ENCODE data around the gene DIPK1A.

The DIPK1A gene

DNA sequence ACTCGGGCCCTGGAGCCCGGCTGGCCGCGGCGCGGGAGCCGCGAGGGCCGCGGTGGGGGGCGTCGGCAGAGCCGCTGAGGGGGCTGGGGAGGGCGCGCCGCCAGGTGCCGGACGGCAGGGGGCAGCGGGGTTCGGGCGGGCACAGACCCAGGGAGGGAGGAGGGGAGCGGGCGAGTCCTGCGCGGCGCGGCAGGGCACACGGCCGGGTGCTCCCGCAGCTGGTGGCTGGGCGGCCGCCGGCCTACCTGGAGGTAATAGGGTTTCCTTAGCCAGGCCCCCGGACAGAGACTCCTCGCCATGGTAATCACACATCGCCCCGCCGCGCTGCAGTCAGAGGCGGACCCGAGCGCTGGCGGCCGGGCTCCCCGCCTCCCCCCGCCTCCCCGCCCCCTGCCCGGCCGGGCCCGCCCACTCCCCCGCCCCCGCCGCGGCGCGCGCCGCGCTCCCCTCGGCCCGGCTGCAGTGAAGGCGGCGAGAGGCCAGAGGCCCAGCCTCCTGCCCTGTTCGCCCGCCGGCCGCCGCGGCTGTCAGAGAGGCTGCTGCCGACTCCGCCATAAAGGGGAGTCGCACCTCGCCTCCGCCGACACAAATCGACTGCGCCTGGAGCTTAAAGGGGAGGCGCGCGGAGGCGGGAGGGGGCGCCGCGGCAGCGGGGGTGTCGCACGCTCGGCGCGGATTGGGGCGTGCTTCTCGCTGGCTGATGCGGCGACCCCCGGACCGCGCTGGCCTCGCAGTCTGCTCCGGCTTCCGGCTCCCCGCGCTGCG lies at the start of gene DIPK1A:
Gene DIPK1A, minus strand, starts transcription at position 332 of the 765 bp plus-strand sequence. Its CDS starts 33 bp downstream, at position 299.
- DNase-seq, result peak; percentile 41

DNA sequence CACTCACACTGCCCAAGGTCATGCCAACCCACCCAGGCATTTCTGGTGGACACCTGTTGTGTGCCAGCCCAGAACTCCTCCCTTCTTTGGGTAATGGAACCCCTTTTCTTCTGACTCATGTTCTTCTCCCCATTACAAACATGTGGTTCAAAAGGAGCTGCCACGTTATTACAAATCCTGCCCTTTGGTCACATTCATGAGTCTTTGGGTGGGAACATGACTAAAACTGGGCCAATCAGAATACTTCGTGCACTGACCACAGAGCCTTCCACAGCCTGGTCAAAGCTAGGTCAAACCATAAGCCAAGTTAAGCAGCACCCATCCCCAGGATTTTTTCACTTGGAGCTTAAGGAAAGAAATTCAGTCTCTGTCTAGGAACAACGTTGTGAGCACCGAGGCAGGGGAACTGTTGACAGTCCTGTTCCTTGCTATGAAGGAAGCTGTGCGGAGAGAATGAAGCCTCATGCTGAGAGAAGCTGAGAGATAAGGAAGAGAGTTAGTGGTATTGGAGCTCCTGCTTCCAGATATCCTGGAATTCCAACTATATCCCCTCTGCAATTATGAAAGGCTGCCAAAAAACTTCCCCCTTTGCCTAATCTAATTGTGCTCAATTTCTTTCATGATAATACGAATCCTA lies 46.8 kb upstream of the DIPK1A start:
- DNase-seq, result no peak

DNA sequence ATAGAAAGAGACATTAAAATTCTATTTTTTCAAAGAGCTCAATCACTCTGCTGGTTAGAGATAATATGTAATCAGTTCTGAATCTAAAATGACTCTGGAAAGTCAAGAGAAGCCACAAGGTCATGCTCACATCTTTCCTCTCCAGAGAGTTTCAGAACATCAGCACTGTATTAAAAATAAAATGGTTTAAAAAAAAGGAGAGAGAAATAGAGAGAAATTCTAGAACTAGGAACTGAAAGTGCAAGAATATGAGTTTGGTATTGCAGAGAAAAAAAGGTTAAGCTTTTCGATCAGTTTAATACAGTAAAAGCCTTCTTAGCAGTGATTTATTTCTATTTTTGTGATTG lies 44.0 kb upstream of the DIPK1A start:
- DNase-seq, result no peak

DNA sequence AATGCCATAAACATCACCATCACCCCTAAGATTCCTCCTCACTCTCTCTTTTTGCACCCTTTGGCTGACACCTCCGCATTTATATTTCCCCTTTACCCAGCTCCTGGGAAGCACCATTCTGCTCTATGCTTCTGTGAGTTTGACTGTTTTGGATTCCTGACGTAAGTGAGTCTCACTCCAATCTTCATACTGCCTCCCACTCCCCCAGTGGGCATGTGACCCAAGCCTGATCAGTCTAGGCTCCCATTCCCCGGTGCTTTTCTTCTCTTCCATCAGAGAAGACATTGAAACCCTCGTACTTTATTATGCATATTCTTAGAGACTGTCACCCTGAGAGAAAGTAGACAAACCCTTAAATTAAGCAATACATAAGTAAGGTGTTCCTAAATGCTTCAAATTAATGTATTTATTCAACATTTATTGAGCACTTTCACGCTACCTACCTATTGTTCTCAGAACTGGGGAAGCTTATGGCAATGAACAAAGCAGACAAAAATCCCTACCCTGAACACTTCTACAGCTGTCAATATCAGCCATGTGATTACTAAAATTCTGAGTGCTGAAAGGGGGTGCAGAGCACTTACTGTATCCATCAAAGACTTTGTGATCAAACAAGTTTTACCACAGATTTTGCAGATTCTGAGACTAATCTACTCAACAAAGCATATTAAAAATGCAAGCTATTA lies 43.4 kb upstream of the DIPK1A start:
- no peak for DNase-seq

DNA sequence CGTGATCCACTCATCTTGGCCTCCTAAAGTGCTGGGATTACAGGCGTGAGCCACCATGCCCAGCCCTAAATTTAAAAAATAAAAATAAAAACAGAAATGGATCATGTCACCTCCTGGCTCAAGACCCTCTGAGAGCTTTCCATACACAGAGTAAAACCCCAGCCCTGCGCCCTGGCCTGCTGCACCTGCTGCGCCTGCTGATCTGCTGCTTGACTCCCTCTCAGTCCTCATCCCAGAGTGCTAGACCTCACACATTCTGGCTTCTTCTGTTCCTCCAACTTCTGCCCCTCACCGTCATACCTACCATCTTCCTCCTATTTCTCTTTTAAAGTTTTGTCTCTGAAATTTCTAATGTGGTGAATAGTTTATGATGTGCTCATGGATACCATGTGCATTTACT lies 42.7 kb upstream of the DIPK1A start:
- no peak for DNase-seq

DNA sequence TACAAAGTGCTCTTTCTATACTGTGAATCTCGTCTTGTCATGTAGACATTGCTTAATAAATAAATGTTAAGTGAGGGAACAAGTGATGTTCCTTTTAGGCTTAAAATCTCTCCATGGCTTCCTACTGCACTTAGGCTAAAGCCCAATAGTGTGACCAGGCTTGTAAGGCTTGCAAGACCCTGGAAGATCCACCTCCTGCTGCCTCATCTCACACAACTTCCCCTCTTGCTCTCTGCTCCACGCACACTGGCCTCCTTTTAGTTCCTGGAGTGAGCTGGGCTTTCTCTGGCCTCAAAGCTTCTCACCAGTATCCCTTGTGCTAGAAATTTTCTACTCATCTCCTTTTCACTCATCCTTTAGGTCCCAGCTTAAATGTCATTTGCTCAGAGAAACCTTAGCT lies 41.5 kb upstream of the DIPK1A start:
- DNase-seq, result no peak

DNA sequence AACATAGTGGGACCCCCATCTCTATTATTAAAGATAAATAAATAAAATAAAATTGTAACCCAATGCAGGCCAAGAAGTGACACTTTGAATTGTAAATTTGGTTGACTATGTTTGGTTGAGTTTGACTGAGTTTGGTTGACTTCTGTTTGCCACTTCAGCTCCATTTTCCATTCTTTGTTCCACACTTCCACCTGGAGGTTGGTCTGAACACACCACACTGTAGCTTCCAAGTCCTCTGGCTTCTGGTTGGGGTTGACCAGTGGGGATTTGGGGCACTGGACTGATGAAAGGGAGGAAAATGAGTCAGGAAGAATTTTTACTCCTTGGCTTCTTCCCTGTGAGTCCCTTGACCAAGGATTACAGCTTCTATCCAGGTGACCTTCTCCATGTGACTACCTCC lies 40.6 kb upstream of the DIPK1A start:
- DNase-seq, result no peak

DNA sequence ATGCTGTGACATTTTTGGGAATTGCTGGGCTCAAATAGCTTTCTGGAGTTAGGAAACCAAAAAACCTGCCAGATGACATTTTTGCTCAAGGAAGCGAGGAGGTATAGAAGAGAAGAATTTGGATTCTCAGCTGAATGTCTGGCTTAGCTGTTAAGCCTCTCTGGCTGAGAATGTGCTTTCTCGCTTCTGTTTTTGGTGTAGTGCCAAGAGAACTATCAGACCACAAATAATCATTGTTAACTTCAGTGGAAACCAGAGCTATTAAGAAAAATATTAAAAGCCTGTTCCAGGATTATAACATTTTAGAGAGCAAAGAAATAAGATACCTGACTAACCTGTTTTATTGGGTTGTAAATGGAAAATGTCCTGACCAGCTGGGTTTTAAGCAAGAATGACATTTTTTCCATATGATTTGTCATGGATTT lies 39.5 kb upstream of the DIPK1A start:
- no peak for DNase-seq

DNA sequence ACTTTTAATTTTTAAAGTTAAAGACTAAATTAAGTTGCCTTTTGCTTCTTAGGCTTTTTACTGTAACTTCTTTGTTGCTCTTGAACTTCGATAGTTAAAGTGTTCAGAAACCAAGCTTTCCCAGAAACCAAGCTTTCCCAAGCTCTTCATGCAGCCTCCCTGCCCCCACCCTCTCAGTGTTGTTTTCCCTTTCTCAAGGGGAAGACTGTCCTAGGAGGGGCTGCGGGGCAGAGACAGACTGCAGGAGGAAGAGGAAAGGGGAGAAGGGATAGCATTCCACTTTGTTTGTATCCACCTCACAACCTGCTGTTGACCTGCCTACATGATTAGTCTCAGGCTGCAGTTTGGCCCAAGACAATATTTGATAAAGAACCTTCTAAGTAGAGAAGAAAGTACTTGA lies 39.0 kb upstream of the DIPK1A start:
- no peak for DNase-seq

DNA sequence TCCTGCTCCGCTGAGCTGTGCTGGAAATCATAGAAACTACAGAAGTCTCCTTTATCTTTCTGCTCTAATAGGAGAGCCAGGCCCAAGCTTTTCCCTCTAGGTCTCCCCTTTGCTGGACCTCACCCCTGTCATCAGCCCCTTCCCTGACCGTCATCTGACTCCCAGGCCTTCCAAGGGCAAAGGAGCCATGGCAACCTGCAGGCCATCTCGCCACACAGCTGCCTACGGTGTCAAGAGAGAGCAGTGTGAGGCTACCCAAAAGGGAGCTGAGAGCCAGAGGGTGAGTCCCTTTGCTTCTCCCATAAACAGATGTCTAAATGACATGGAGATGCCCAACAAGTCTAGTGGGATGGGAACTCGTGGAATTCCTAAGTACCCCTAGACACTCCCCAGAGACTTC lies 37.6 kb upstream of the DIPK1A start:
- no peak for DNase-seq

DNA sequence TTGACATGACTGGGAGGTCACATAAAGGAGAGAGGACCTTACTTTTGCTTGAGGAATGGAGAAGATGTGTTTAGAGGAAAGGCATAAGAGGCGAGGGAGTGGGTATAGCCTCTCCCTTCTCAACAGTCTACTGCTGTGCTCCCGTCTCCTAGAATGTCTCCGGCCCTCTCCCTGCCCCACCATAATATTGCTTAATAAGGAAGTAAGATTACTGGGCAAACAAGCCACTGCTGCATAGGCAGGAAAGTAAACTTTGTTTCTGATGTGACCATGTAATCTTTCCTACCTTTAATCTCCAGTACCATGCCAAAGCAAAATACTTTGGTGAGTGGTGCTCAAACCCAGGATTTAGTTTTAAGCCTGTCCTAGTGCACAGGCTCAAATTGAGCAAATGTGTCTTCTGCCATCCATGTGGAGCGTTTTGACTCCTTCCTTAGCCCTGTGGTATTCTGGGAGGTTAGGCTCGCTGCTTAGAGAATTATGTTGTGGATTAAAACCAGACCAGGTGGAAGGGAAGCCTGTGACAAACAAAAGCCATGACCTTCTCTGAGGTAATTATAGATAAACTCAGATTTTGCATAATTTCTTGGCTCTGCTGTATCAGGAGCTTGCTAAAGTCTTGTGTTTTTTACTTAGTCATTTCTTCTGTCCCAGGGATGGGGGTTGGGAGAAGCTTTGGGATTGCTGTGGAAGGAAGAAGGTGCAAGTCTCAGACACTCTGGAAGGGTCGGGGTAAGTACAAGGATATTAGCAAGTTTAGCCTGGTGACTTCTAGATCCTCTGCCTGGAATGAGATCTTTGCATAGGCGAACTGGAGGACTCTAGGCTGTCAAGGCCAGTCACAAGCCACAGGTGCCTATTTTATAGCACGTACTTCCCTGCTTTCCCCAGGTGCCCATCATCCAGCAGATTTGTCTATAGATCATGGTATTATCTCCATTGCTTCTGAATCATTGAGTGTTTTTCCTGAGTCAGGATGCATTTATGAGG lies 34.5 kb upstream of the DIPK1A start:
- no peak for DNase-seq

DNA sequence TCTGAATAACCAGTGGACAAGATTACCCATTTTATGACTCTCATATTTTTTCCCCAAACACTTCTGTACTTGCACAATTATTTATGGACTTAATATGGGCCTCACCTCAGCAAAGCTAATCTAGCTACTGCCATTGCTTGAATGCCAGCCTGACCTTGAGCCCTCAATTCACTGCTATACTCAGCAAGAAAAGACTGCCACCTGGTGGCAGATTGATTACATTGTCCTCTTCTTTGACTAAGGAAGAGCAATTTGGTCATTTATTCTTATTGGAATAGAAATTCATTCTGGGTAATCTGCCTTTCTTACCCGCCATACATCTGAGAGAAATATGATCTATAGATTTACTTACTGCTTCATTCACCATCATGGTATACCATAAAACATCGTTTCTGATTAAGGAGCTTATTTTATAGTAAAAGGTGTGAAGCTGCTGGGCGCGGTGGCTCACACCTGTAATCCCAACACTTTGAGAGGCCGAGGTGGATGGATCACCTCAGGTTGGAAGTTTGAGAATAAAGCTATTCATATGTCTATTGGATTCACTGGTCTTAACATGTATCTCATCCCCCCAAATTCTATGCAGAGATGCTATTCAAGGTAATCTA lies 32.9 kb upstream of the DIPK1A start:
- DNase-seq, result peak; percentile 79

DNA sequence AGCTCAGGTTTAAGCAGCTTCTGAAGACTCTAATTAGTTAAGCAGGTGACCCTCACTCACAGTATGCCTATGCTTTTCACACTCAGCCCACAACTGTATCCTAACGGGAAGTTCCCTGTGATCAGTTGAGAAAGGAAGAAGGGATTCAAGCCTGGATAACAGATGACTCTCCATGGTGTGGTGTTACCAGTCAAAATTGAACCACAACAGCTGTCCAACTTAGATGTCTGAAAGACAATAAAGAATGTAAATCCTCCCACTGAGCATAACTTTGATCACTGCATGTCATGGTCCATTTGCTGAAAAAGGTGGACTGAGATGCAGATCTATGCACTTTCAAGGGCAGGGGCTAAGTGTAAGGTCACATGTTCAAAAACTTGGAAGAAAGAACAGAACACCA lies 32.3 kb upstream of the DIPK1A start:
- no peak for DNase-seq

DNA sequence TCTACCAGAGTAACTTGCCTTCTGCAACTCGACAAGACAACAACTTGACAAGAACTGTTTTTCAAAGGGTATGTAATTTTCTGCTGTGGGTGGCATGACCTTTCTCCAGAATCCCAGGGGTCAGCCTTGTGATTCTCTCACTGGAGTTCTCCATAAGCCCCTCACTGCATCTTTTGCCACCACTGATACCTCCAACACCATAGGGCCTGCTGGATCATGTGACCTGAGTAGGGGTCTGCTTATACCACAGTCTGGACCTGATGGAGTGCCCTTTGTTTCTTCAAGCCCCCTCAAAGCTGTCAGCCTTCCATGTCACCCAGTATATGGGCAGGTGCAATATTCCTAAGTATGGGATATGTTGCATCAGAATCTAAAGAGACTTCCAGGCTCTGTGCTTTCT lies 31.6 kb upstream of the DIPK1A start:
- DNase-seq, result no peak

DNA sequence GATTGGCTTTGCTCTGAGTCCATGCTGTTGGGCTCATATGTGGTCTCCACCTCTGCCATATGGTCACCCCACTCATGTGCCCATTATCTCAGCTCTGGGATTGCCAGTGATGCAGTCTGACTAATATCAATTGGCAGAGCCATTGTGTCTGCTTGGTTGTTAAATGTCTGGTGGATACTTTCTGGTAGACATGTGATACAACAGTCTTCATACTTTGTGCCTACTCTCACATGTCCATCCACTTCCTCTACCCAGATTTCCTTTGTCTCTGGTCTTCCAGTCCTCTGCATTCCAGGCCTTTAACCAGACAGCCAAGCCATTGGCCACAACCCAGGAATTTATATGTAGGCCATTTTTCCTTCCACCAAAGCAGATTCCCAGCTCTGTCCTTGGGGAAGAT lies 30.8 kb upstream of the DIPK1A start:
- no peak for DNase-seq

DNA sequence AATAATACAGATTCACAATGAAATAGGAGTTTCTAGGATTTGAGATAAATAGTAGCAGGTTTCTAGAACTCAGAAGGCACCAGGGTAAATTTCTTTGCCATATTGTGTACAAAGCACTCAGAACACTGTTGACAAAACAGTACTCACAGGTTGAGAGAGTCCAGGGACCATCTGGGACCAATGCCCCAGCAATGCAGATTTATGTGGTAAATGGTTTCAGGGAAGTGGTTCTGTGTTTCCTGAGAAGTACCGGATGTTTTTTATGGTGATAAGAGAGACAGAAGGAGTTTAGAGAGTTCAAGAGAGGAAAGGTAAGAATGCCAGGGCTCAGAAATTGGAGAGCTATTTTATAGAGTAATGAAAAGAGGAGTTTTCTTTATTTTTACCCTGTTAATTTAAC lies 29.6 kb upstream of the DIPK1A start:
- no peak for DNase-seq

DNA sequence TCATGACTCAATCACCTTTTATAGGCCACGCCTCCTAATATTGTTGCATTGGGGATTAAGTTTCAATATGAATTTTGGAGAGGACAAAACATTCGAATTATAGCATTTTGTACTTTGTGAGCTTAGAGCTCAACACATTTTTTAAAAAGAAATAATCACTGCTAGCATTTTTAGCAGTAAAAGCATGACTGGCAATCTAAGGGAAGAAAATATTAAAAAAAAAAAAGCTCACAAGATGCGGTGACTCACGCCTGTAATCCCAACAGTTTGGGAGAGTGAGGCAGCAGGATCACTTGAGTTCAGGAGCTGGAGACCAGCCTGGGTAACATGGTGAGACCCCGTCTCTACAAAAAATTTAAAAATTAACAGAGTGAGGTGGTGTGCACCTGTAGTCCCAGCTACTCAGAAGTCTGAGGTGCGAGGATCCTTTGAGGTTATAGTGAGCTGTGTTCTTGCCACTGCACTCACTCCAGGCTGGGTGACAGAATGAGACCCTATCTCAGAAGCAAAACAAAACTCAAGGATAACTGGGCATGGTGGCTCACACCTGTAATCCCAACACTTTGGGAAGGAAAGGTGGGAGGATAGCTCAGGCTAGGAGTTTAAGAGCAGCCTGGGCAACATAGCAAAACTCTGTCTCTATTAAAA lies 28.8 kb upstream of the DIPK1A start:
- no peak for DNase-seq

DNA sequence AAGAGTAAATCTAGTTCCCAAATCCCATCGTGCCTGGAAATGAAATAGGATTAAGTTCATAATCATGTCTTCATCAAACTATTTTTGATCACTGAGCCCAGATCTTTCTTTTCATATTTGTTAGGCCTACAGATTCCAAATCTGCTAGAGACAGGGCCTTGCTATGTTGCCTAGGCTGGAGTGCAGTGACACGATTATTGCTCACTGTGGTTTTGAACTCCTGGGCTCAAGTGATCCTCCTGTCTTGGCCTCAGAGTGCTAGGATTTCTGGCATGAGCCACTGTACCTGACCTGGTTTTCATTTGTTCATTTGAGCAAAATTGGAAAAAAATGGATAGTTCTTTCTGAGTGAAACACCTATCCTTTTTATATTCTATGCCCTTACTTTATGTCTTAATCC lies 28.0 kb upstream of the DIPK1A start:
- no peak for DNase-seq

DNA sequence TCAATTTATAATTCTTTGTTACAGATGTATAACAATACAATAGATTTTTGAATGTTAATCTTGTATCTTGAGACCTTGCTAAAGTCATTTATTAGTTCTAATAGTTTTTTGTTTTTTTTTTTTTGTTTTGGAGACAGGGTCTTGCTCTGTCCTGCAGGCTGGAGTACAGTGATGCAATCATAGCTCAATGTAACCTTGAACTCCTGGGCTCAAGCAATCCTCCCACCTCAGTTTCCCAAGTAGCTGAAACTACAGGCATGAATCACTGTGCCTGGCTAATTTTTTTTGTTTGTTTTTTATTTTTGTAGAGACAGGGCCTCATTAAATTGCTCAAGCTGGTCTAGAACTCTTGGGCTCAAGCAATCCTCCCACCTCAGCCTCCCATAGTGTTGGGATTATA lies 26.2 kb upstream of the DIPK1A start:
- DNase-seq, result no peak

DNA sequence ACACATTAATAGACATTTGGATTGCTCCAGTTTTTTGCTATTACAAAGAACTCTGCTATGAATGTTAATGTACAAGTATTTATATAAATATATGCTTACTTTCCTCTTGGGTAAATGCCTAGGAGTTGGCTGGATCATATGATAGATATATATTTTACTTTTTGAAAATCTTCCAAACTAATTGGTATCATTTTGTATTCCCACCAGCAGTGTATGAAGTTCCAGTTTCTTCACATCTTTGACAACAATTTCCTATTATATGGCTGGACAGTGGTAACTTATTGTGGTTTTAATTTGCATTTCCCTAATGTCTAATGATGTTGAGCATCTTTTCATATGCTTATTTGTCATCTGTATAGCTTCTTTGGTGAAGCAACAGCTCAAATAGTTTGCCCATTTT lies 23.8 kb upstream of the DIPK1A start:
- no peak for DNase-seq

DNA sequence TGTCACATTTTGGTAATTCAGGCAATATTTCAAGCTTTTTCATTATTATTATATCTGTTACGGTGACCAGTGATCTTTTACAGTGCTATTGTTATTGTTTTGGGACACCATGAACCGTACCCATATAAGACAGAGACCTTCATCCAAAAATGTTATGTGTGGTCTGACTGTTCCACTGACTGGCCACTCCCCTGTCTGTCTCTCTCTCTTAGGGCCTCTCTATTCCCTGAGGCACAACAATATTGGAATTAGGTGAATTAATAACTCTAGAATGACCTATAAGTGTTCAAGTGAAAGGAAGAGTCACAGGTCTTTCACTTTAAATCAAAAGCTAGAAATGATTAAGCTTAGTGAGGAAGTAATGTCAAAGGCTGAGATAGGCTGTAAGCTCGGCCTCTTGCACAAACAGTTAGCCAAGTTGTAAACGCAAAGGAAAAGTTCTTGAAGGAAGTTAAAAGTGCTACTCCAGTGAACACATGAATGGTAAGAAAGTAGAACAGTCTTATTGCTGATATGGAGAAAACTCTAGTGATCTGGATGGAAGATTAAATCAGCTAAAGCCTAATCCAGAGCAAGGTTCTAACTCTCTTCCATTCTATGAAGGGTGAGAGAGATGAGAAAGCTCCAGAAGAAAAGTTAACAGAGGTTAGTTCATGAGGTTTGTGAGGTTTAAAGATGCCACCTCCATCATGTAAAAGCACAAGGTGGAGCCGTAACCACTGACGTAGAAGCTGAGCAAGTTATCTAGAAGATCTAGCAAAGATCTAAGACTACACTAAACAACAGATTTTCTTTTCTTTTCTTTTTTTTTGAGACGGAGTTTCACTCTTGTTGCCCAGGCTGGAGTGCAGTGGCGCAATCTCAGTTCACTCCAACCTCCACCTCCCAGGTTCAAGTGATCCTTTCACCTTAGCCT lies 19.7 kb upstream of the DIPK1A start:
- no peak for DNase-seq
